NCI-H345 (cell line): Measurements from ENCODE around the gene PIK3R6.
"Not testable (repeated sequence)": the region's sequence is repeated elsewhere in the genome, so short reads cannot be mapped to it uniquely, and the experiment has no call there.

Source experiments
- DNase-seq: peaks from one replicate; lab custom pipeline; 2025; lab: John Stamatoyannopoulos, UW

PIK3R6 gene

DNA sequence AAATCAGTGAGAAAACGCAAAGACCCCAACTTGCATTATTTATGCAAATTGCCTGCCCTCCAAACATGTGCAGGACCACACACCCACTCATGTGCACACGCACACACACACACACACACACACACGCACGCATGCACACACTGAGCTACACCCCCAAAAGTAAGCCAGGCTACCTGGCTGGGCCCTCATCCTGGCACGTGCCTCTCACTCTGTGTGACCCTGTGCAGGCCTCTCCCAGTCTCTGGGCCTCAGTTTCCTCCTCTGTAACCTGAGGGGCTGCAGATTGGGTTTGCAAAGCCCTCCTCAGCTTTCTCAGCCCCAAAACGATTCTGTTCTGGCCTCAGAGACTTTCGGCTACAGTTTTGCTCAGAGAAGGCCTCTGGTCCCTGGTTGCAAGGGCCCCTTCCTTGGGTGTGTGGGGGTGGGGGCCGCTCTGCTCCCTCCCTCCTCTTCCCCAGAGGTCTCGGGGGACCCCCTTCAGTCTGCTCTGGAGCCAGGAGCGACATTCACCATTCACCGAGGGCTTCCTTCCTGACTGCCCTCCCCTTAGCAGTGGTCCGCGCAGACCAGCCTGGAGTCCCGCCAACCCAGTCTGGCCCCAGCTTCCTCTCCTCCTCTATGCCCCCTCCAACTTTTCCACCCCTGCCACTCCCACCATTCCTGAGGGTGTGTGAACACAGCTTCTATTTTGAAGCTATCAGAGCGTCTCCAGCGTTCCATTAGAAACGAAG lies 5.4 kb upstream of the PIK3R6 start:
- no peak for DNase-seq

DNA sequence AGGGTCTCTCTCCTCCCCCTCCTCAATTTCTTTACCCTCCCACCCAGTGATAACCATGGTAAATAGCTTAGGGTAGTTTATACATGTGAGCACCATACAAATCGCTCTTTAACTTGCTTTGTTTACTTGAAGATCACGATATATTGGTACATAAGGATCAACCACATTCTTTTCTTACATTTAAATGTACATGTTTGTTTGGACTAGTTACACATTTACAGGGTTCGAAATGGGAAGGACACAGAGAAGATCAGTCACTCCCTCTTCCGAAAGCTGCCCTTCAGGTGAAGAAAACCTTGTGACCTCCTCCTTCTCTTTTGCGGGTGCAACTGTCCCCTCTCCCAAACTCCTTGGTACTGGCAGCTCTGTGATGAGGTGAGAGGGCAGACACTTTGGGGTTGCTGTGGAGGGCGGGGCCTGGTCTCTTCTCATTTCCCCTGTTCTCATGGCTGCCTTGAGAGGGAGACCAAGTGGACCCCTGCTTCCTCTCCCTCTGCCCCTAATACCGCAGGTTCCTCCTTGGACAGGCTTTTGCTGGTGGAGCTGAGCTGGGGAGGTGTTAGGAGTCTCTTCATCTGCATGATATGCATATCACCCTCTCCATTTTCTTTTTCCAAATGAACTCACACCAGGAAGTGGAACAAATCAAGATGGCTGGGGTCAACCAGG lies 4.7 kb upstream of the PIK3R6 start:
- no peak for DNase-seq

DNA sequence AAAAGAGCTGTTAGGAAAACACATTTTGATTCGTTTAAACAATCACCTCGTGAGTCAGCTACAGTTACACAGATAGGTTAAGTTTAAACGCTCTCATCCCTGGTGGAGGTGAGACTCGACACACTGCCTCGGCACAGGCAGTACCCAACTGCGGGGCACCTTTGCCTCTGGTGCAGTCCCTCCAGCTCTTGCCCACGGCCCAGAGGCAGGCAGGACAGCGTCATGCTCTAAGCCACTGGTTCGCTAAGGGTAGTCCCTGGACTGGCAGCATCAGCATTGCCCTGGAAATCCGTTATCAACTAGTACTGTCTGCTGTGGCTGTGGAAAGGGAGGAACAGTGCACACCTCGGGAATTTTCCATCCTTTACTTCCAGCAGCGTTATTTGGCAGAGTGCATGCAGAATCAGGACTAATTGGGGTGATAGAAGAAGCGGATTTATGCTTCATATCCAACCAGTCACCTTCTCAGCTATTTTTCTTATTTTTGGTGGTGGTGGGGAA lies 3.7 kb upstream of the PIK3R6 start:
- no peak for DNase-seq

DNA sequence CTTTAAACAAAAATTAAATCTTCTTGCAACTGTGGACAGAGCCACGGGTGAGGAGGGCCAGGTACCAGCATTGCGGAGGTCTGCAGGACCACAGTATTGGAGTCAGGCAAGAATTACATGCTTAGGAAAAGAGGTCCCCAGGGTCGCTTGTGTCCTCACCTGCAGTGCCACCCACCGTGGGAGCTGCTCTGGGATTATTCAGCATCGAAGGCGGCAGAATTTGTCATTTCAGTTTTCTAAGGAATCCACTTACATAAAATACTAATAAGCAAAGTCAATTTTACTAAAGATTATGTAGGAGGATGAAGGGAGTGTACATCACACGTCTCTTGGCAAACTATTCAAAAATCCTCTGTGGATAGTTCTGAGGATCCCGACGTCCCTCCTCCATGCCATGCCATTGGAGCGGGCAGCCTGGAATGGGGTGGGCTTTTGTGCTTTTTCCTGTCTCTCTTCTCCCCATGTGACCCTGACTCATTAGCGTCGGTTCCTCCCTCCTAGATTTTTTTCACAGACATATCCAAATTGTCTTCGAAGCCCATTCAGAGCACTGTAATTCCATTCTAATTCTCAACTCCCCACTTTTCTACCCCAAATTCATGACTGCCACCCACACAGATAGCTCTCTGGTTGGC lies 3.0 kb upstream of the PIK3R6 start:
- no peak for DNase-seq

DNA sequence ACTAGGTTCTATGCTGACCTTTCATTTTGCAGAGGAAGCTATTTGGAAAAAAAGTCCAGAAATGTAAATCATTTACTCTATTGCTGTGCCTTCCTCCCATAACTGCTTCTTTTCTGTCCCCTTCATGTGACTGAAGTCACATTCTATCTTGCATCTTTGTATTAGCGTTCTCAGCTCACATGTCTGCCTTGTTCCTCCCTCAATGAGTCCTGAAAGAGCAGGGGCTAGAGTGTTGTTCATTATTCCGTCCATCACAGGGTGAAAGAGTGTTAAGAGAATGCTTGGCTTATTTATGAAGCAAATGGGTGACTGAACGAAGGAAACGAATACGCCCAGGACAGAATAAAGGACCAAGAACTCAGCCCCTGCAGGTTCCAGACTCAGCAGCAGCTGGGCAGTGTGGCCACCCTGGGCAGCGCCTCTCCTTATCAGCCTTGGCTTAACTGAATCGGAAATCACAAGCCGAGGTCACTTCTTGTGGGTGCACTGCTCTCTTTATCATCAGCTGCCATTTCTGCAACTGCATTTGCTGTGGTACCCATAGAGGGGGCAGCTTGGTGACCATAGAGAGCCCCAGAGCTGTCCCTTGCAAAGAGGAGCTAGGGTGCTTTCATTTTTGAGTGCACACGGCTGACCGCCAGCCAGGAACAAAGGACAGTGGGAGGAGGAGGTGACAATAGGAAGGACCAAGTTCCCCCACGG lies 1.8 kb upstream of the PIK3R6 start:
- no peak for DNase-seq

DNA sequence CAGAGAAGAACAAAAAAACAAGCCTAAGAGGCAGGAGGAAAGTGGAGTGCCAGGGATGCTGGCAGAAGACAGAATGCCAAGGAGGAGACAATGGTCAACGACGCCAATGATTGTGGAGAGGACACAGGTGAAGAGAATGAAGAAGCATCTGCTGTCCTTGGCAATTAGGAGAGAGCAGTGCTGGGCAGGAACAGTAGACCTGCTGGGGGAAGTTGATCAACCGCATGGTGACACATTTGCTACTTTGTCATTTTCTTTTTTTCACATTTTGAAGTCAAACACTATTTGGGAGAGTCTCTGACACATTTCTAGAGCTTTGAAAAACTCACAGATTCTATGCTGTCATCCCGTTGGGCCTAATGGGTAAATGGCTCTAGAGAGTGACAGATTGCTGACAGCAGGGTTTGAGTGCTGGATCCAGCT lies 1.1 kb upstream of the PIK3R6 start:
- DNase-seq: no peak

DNA sequence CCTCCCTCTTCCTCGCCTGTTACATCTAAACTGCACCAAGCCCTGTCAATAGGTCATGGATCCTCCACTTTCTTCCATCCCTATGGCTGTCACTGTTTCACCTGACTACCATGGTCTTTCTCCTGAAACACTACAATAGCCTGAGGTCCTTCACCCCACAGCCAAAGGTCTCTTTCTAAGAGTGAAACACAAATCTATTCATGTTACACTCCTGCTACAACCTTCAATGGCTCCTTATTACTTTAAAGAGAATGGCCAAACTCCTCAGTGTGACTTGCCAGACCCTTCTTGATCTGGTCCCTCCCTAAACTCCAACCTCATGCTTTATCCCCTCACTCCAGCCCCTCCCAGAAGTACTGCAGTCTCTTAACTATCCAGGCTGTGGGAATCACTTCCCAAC lies 618 bp upstream of the PIK3R6 start:
- DNase-seq: no peak

DNA sequence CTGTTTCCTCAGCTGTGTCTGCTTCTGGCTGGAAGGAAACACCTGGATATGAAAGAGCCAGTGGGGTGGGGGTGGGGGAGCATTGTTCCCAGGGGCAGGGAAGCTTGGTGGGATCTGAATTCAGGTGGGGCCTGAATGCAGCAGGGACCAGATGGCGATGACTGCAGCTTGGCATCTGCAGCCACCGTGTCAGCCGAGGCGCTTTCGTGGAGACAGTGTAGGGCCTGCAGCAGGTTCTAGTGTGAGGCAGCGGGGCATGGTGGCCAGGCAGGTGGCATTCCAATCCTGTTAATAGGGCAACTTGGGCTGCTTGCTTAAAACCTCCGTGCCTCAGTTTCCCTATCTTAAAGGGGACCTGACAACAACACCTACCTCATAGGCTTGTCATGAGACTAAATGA lies 1.7 kb downstream of the PIK3R6 start:
- DNase-seq: no peak

DNA sequence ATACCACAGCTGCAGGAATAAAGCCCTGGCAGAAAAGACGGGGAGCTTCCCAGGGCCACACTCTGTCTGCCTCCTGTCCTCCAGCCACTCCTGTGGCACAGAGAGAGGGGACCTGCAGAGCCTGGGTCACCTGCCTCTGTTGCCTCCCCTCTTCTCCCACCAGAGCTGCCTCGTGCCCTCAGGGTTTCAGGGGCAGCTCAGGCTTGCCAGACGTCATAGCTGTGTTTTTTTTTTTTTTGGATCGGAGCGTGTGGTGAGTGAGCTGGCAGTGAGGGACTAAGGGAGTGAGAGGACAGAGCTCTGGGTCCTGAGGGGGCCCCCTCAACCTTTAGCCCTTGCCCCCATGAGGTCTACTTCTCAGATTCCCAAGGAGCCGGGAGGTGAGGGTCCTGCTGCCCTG lies 2.1 kb downstream of the PIK3R6 start:
- DNase-seq: no peak

DNA sequence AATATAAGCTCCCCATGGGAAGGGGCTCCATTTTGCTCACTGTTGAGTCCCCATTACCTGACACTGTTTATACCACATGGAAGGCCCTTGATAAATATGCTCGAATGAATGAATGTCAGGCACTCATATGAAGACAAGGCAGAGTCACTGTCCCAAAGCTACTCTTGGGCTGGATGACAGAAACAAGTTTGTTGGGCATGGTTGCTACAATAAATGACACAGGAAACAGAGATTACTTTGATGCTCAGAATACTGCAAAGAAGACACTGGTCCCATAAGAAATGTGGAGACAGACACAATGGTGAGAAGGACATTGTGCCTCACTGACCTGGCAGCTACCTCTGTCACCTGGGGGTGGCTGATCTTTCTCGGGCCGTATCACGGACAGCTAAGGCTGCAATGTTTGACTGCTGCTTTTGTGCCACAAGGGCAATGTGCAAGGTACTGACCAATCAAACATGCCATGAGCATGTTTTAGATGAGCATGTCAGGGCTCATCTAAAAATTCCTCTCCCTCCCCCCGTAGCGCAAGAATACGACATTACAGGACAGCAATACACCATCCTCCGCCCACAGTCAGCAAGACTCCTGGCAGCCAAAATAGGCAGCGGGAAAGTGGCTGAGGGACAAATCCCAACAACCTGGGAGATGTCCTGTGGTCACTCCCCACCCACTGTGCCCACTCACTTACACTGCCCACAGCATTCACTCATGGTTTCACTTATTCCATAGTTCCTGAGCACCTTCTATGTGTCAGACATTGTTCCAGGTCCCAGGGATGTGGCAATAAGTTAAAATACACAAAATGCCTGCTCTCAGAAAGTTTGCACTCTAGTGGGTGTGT lies 5.0 kb downstream of the PIK3R6 start:
- DNase-seq: no peak

DNA sequence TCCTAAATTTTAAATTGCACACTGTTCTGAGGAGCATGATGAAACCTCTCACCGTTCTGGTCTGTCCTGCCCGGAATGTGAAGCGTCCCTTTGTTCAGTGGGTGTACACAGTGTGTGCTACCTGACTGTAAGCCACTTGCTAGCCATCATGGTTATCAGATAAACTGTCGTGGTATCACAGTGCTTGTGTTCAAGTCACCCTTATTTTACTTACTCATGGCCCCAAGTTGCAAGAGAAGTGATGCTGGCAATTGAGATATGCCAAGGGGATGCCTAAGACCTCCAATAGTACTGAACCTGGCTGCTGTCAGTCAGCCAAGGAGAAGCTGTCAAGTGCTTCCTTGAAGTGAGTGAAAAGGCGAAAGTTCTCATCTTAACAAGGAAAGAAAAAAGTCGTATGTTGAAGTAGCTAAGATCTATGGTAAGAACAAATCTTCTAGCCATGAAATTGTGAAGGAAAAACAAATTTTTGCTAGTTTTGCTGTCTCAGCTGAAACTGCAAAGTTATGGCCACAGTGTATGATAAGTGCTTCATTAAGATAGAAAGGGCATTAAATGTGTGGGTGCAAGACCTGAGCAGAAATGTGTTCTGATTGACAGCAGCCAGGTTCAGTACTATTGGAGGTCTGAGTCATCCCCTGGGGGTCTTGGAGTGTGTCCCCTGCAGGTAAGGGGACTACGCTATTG lies 5.8 kb downstream of the PIK3R6 start:
- DNase-seq: no peak

DNA sequence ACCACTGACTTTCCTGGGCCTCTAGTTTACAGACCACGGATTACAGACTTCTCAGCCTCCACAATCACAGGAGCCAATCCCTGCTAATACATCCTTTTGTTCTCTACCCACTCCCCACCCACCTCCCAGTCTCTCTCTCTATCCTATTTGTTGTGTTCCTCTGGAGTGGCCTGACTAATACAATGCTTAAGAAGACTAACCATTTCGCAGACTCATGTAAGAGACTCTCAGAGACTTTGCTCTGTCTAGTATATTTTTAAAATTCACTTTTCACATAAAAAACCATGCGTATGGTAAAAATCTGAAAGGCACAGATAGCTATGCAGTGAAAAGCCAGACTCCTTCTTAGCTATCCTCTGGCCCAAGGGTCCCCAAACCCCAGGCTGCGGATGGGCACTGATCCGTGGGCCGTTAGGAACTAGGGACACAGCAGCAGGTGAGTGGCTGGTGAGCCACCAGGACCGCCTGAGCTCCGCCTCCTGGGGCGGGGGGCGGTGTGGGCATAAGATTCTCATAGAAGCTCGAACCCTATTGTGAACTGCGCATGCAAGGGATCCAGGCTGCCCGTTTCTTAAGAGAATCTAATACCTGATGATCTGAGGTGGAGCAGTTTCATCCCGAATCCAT lies 7.6 kb downstream of the PIK3R6 start:
- no peak for DNase-seq

DNA sequence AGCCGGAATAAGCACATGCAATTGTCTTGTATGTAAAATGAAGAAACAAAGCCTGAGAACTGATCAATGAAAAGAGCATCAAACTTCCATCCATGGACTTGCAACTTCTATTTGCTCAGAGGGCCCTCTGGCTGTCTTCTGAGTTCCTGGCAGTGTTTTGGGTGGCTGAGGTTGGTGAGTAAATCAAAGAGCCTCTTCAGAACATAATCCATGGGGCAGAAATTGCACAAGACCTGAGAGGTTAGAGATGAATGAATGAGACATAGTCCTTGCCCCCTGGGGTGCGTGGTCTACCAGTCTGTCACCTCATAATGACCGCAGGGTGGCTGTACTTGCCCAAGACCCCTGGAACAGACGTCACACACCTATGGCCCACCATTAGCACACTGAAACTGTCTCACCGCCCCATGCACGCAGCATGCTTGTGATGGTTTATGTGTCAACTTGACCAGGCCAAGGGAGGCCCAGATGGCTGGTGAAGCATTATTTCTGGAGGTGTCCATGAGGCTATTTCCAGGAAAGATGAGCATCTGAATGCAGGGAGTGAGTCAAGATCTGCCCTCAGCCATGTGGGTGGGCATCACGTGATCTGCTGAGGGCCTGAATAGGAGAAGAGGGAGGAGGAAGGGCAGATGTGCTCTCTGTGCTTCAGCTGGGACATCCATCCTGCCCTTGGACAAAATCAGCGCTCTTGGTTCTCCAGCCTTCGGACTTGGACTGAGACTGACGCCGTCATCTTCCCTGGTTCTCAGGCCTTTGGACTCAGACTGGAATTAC lies 8.3 kb downstream of the PIK3R6 start:
- no peak for DNase-seq

DNA sequence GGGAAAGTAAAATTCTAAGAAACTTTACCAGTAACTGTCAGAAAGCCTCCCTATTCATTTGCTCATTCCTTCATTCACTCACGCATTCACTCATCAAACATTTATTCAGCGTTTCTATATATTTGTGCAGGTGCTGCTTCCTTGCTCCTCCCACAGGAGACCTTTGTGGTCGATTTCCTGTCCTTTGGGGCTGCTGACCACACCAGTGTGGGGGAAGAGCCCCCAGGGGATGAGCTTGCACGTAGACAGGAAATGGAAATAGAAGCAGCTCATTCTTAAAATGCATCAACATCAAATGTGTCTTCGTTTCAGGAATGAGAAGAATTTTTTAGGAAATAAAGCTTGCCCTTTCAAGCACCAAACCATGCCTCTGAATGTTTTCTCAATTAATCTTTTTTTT lies 9.6 kb downstream of the PIK3R6 start:
- DNase-seq: no peak

DNA sequence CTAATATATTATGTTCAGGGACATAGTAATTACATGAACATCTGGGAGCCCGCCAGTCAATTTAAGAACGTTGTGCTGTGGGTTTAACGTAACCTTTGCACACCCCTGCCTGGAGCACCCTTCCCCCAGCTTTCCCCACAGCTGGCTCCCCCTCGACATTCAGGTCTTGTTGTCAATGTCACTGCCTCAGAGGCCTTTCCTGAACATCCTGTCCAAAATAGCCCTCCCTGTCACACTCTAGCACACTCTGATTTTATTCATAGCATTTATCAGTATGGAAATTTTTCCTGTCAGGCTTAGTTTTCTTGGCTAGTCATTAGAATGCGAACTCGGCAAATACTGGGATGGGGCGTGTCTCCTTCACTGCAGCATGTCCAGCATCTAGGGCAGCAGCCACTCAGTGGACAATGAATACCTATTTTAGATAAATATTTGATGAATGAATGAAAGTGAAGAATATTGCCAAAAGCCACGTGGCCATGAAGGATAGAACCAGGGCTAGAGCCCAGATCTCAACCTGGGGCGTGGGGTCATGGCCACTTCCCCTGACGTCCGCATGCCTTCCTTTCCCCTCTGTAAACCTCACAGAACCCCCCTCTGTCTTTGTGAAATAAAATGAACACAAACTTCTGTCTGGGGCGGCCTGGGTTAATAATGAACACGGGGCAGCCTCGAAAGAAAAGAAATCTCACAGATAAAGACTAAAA lies 10.5 kb downstream of the PIK3R6 start:
- no peak for DNase-seq

DNA sequence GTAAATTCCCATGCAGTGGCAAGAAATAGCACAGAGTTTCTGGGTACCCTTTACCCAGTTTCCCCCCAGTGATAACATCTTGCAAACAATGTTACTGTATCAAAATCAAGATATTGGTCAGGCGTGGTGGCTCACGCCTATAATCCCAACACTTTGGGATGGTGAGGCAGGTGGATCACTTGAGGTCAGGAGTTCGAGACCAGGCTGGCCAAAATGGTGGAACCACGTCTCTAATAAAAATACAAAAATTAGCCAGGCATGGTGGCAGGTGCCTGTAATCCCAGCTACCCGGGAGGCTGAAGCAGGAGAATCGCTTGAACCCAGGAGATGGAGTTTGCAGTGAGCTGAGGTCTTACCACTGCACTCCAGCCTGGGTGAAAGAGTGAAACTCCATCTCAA lies 11.3 kb downstream of the PIK3R6 start:
- not testable (repeated sequence) for DNase-seq

DNA sequence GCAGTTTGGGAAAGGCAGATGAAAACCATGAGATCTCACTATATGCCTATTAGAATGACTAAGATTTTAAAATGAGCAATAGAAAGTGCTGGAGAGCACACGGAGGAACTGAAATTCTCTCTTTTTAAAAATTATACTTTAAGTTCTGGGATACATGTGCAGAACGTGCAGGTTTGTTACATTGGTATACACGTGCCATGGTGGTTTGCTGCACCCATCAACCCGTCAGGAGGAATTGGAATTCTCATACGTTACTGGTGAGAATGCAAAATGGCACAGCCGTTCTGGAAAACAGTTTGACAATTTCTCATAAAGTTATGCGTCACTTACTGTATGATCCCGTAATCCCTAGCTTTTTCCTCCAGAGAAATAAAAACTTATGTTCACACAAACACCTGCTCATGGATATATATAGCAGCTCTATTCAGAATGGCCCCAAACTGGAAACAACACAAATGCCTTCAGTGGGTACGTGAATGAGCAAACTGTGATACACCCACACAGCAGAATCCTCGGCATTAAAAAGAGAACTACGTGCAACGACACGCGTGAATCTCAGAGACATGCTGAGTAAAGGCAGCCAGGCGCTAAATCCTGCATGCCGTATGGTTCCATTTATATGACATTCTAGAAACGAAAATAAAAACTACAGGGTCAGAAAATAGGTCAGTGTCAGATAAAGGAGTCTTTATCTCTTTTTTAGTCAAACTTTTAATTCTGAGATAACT lies 11.8 kb downstream of the PIK3R6 start:
- no peak for DNase-seq

DNA sequence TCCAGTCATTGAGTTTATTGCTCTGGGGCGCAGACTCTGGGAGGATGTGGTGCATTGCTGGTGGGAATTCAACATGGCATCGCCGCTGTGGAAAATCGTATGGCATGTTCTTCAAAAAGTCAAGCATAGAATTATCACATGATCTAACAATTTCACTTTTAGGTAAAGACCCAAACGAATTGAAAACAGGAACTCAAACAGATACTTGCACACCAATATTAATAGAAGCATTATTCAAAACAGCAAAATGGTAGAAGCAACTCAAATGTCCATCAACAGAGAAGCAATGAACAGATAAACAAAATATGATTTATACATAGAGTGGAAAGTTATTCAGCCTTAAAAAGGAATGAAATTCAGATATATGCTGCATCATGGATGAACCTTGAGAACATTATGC lies 15.9 kb downstream of the PIK3R6 start:
- no peak for DNase-seq
